Stimulated activated CD8-positive, alpha-beta memory T cell treated with anti-CD3 and anti-CD28 coated beads, Interleukin-12 subunit alpha, Interleukin-12 subunit beta, amount 100 ng/mL, for 24 hours (primary cell): ENCODE results near the gene TEF.
A peak's percentile ranks its signal among the peaks of the same experiment; 100 is the strongest.

Experiments
- DNase-seq: peaks from one replicate; pipeline ENCODE4 v3.0.0-alpha.2; 2020; ENCODE audit errors: extremely low read depth

The TEF gene

DNA sequence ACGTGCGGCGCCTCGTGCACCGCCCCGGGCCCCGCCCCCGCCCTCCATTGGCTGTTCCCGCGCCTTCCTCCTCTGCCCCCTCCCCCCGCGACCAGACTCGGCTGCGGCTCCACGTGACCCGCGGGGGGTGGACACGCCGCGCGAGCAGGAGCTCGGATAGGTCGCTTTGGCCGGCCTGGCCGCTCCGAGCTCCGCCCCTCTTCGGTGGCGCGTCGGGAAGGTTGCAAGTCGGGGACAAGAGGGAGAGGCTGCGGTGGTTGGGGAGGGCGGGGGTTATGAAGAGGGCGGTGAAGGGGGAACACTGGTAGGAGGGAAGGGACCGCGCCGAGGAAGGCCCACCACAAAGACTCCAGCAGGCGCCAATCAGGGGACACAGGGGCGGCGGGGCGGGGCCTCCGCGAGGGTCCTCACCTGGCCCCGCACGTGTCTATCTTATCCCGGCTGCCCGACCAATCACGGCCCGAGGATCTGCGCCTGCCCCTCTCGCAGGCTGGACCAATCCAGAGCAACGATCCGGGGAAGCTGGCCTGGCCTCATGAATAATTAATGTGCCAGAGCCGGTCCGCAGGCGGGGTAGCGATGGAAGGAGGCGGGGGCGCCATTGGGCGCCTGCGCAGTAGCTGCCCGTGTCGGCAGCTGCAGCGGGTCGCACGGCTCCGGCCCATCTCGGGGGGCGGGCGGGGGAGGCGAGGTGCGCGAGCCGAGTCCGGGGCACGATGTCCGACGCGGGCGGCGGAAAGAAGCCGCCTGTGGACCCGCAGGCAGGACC, at the start of gene TEF:
TEF (plus strand) TSS at position 614 of the 769 bp plus-strand sequence; CDS start at position 717, 103 bp downstream.
- DNase-seq = peak; percentile 96

DNA sequence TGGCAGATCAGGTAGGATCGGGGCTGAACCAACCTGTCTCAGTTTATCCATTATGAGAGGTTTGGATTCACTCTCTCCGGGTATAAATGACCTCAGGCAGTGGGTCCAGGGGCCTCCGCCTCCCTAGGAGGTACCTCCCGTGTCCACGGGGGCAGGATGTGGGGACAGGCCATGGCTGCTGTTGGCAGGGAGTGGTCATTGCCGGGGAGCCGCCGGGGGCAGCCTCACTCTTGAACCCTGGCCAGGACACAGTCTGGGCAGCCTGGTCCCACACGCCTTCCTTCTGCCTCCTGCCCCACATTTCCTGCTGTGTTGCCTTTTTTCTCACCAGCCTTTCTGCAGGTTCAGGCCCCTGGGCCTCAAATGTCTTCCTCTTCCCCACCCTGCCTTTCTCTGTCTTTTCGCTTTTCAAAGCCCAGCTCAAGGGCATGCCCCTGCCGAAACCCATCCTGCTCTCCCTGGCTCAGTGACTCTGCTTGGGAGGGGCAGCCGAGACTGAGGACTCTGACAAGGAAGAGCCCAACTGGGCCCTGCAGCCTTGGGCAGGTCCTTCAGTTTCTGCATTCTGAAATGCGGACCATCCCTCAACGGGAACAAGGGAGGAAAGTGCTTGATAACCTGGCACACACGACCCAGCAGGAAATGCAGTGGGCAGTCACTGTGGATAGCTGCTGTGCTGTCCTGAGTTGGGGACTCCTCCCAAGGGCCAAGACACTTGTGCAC, 49.4 kb upstream of the TEF start:
- no peak for DNase-seq

DNA sequence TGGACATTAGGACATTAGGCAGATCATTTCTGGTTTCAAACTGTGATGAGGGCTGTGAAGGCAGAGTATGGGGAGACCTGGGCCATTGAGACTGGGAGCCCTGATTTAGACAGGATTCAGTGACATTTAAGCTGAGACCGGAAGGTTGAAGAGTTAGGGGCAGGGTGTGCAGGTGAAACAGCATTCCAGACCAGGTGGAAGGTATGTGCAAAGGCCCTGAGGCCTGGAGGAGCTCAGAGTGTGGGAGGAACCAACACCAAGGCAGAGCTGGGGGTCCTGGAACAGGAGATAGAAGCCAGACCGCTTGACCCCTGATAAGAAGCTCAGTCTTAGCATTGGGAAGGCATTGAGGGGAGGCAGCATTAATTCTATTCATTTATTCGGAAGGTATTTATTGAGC, 47.9 kb upstream of the TEF start:
- no peak for DNase-seq

DNA sequence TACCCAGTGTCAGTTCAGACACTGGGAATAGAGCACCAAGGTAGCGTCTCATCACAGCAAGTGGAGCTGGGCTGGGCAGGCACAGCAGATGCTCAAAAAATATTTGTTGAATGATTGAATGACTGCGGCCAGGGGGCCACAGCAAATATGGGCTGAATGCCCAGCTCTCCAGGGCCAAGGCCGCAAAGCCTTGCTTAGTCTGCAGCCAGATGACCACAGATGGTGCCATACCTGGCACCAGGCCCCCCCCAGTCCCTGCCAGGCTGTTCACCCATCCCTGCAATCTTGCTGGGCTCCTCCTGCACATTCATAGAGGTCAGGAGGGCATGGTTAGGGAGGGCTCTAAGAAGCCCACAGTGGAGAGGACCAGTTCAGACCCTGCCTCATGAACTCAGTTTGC, 47.5 kb upstream of the TEF start:
- no peak for DNase-seq

DNA sequence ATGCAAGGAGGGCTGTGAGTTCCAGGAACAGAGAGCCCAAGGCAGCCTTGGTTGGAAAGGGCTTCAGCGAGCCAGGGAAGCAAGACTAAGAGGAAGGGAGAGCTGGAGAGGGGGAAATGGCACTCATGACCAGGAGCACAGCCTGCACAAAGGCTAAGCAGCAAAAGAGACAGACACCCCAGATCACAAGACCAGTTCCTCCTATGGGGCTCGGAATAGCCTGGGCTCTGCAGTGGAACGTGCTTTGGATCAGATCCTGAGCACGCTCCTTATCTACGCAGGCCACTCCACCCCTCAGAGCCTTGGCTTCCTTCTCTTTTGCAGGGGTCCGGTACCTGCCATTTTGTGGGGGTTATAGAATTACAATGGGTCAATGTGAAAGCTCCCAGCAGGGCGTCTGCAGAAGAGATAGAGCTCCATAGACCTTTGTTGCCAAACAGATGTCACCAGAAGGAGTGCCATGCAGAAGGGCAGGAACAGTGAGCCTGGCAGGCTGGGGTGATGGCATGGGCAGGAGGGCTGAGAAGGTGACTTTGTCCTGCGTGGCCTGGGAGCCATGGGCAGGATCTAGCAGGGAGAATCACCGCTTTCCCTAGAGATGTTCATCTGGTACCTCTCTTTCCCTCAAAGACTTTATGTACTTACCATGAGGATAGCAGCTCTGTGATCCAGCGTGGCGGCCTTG, 46.6 kb upstream of the TEF start:
- DNase-seq = no peak

GRCh38 chr22:41338614-41339212, 43.0 kb upstream of the TEF start:
- DNase-seq = no peak

GRCh38 chr22:41339823-41340222, 41.9 kb upstream of the TEF start:
- no peak for DNase-seq

DNA sequence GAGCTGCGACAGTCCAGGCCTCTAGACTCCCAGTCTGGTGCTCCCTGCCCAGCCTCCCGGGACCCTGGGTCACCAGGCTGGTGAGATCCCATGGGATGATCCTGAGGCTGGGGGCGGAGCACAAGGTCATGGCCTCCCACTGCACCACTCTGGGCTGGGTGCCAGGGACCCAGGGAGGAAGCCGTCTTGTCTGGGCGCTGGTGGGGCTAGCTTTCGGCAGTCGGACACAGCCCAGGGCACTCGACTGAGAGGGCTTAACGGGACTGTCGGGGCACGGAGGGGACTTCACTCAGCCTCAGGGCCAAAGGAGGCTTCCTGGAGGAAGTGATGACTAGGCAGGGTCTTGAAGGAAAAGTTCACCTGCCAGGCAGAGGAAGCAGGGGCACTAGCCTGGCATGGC, 41.4 kb upstream of the TEF start:
- DNase-seq = no peak

GRCh38 chr22:41341012-41341411, 40.7 kb upstream of the TEF start:
- no peak for DNase-seq

DNA sequence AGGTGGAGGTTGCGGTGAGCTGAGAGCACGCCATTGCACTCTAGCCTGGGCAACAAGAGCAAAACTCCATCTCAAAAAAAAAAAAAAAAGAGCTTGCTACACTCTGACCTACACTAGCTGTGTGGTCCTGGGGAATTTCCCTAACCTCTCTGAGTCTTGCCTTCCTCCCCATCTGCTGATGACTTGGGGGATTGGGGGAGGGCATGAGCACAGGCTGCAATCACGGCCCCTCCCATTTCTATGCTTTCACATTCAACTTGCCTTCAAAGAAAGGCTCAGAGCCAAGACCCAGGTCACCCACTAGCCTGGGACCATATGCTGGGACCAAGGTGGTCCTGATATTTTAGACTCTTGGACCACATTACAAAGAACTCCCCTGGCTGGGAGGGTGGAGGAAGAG, 39.8 kb upstream of the TEF start:
- no peak for DNase-seq

DNA sequence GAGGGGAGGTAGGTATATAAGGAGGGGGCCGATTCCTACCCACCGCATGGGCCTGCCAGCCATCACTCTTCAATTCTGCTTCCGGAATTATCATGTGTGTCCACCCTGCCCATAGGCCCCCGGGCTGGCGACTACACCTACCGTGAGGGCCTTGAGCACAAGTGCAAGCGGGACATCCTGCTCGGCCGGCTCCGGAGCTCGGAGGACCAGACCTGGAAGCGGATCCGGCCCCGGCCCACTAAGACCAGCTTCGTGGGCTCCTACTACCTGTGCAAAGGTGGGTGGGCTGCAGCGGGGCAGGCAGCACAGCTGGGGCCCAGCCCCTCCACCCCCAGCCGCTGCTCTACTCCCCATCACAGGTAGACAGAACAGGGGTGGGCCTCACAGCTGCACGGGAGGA, 38.4 kb upstream of the TEF start:
- DNase-seq = no peak

GRCh38 chr22:41343717-41344116, 38.0 kb upstream of the TEF start:
- DNase-seq = no peak

- no peak for DNase-seq
Observed at GRCh38 chr22:41344189-41344788, 37.5 kb upstream of the TEF start.

DNA sequence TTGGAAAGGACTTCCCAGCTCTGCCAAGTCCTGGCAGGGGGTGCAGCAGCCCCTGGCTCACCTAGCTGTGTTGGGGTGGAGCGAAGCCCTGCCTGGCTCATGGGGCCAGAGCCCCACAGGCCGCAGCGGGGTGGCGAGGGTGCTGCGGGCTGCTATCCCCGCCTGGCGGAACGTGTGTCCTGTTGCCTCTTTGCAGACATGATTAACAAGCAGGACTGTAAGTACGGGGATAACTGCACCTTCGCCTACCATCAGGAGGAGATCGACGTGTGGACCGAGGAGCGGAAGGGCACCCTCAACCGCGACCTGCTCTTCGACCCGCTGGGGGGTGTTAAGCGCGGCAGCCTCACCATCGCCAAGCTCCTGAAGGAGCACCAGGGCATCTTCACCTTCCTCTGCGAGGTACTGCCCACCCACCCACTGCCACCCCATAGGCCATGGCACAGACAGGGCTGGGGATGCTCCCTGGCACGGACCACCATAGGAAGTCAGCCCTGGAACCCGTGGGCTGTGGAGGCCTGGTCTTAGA, 35.9 kb upstream of the TEF start:
- no peak for DNase-seq

- DNase-seq = no peak
Observed at GRCh38 chr22:41347066-41347859, 34.5 kb upstream of the TEF start.

GRCh38 chr22:41348964-41349484, 32.7 kb upstream of the TEF start:
- DNase-seq = no peak

DNA sequence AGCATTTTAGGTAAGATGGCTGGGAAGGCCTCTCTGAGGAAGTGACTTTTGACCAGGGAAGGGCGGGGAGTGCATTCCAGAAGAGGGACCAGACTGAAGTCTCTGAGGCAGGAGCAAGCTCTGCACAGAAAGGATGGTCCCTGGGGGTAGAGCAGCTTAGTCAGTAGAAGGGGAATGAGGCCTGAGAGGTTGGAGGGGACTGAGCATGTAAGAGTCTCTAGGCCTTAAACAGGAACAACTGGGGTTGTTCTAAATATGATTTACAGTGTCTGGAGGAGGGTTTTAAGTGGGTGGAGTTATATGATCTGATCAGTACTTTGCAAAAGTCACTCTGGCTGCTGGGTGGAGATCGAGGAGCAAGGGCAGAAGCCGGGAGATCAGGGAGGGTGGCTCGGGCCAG, 31.7 kb upstream of the TEF start:
- no peak for DNase-seq

- DNase-seq = no peak
Observed at GRCh38 chr22:41351011-41351410, 30.7 kb upstream of the TEF start.

- DNase-seq = no peak
Observed at GRCh38 chr22:41352058-41352457, 29.7 kb upstream of the TEF start.

DNA sequence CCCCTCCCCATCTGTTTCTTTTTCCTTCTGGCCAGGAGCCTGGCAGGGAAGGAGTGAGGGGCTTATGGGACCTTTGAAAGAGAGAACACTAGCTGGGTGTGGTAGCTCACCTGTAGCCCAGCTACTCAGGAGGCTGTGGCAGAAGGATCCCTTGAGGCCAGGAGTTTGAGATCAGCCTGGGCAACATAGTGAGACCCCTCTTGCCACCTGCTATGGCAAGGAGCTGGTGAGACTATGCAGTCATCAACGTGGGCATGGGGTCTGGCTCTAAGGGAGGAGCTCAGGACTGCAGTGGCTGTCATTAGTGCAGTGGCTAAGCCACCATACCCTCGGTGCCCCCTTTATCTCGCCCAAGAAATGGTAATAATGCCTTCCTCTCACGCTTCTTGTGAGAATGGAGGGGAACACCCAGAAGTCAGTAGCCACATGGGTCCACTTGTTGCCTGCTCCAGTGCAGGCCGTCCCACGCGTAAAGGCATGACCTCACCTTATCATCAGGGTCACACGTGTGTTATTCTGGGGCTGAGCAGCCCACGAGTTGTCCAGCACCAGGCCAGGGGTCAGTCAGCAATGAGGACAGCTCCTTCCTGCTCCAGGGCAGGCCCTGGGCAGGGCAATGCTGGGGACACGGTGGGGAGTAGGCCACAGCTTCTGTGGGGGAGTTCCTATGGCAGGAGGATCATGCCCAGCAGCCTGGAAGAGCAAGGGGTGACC, 27.7 kb upstream of the TEF start:
- no peak for DNase-seq
